WTC11 (cell line): Measurements from ENCODE around the gene CHST13. TPM values are rescaled to one million over a fixed set of nuclear protein-coding genes. Genes with fewer than 3 reads are reported as not detected.
"Not testable (repeated sequence)": the region's sequence is repeated elsewhere in the genome, so short reads cannot be mapped to it uniquely, and the experiment has no call there.

Experiments
- ATAC-seq: fragments of 200-7000 bp; cut with Tn5 transposase; 2 replicates; pipeline ENCODE4 v1.10.0; 2021; ENCODE audit warnings: mild to moderate bottlenecking, moderate library complexity
- CTCF ChIA-PET: fragments of 300-600 bp; sonication (Branson Sonifier 250); formaldehyde crosslinking; loops from one replicate; lab custom pipeline; 2021; ENCODE audit warnings: antibody characterized with exemption; lab: Charles Lee
- POLR2A ChIA-PET: fragments of 350-600 bp; sonication (Branson Sonifier 250); formaldehyde crosslinking; loops from one replicate; lab custom pipeline; 2021; ENCODE audit warnings: antibody characterized with exemption; lab: Charles Lee
- DNase-seq: peaks from one replicate; pipeline ENCODE4 v3.0.0; 2021; ENCODE audit warnings: low spot score
- H3K27ac Mint-ChIP-seq: 2 replicates; pipeline ENCODE4 v1.8.0; 2021; ENCODE audit warnings: mixed read lengths
- H3K27me3 Mint-ChIP-seq: 2 replicates; pipeline ENCODE4 v1.8.0; 2021; ENCODE audit warnings: low read depth, mild to moderate bottlenecking, moderate library complexity, mixed read lengths
- H3K36me3 Mint-ChIP-seq: 2 replicates; pipeline ENCODE4 v1.8.0; 2021; ENCODE audit warnings: mixed read lengths
- H3K4me1 Mint-ChIP-seq: 2 replicates; pipeline ENCODE4 v1.8.0; 2022; ENCODE audit warnings: mixed read lengths
- H3K4me3 Mint-ChIP-seq: 2 replicates; pipeline ENCODE4 v1.8.0; 2021; ENCODE audit warnings: mild to moderate bottlenecking, moderate library complexity, mixed read lengths
- H3K9me3 Mint-ChIP-seq: 2 replicates; pipeline ENCODE4 v1.8.0; 2021; ENCODE audit warnings: mixed read lengths
- ARID4B ChIP-seq: sonication (generic); formaldehyde crosslinking; IDR thresholded peaks from 2 replicates; pipeline ENCODE4 v1.8.0; 2023; ENCODE audit warnings: missing genetic modification reagents, mild to moderate bottlenecking, borderline replicate concordance
- ELF4 ChIP-seq: sonication (generic); formaldehyde crosslinking; IDR thresholded peaks from 2 replicates; pipeline ENCODE4 v1.8.1; 2022; ENCODE audit warnings: low read depth, mild to moderate bottlenecking, moderate library complexity, missing genetic modification reagents
- EMX1 ChIP-seq: fragments of 250-450 bp; sonication (Bioruptor Pico); IDR thresholded peaks from 2 replicates; pipeline ENCODE4 v1.8.0; 2021; ENCODE audit warnings: mild to moderate bottlenecking
- GTF2I ChIP-seq: fragments of 250-450 bp; sonication (Bioruptor Pico); conservative IDR thresholded peaks from 2 replicates; pipeline ENCODE4 v1.4.0; 2021; ENCODE audit warnings: mild to moderate bottlenecking
- NFE2L1 ChIP-seq: sonication (generic); formaldehyde crosslinking; IDR thresholded peaks from 2 replicates; pipeline ENCODE4 v1.8.1; 2023; ENCODE audit warnings: missing genetic modification reagents
- TCF7 ChIP-seq: sonication (generic); formaldehyde crosslinking; IDR thresholded peaks from 2 replicates; pipeline ENCODE4 v1.8.0; 2022; ENCODE audit warnings: mild to moderate bottlenecking, low read depth, missing genetic modification reagents, moderate library complexity
- ZNF263 ChIP-seq: sonication (generic); formaldehyde crosslinking; IDR thresholded peaks from 2 replicates; pipeline ENCODE4 v1.8.1; 2022; ENCODE audit warnings: low read depth, mild to moderate bottlenecking, moderate library complexity, missing genetic modification reagents
- total RNA-seq: library from RNA; stranded (reverse); gene quantifications from 3 replicates; pipeline ENCODE4 v1.2.3, GENCODE V29; 2021
- TF ChIP-seq, protein P1 (sequence below): sonication (generic); formaldehyde crosslinking; IDR thresholded peaks from 2 replicates; pipeline ENCODE4 v1.8.0; 2023; ENCODE audit warnings: mild to moderate bottlenecking, missing genetic modification reagents
- TF ChIP-seq, protein P2 (sequence below): sonication (generic); formaldehyde crosslinking; IDR thresholded peaks from 2 replicates; pipeline ENCODE4 v1.8.1; 2023; ENCODE audit warnings: mild to moderate bottlenecking, missing genetic modification reagents, moderate library complexity

The CHST13 gene
- total RNA-seq, 1 experiment from 2014 or later = 4.1 TPM

DNA sequence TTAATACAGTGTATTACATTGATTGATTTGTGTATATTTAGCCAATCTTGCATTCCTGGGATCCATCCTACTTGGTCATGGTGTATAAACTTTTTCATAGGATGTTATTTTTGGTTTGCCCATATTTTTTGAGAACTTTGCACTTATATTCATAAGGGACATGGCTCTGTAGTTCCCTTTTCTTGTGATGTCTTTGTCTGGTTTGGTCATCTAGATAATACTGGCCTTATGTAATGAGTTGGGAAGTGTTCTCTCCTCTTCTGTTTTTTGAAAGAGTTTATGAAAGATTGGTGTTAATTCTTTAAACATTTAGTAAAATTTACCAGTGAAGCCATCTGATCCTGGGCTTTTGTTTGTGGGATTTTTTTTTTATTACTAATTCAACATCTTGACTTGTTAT lies 9.6 kb downstream of the CHST13 start:
- H3K4me1 Mint-ChIP-seq = 0 out of 2 replicates have a peak, but pooled peaks cover 8% of the 10 kb centered on the region
- TF ChIP-seq, protein P1, sequence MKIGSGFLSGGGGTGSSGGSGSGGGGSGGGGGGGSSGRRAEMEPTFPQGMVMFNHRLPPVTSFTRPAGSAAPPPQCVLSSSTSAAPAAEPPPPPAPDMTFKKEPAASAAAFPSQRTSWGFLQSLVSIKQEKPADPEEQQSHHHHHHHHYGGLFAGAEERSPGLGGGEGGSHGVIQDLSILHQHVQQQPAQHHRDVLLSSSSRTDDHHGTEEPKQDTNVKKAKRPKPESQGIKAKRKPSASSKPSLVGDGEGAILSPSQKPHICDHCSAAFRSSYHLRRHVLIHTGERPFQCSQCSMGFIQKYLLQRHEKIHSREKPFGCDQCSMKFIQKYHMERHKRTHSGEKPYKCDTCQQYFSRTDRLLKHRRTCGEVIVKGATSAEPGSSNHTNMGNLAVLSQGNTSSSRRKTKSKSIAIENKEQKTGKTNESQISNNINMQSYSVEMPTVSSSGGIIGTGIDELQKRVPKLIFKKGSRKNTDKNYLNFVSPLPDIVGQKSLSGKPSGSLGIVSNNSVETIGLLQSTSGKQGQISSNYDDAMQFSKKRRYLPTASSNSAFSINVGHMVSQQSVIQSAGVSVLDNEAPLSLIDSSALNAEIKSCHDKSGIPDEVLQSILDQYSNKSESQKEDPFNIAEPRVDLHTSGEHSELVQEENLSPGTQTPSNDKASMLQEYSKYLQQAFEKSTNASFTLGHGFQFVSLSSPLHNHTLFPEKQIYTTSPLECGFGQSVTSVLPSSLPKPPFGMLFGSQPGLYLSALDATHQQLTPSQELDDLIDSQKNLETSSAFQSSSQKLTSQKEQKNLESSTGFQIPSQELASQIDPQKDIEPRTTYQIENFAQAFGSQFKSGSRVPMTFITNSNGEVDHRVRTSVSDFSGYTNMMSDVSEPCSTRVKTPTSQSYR (CRISPR knock-in tag) = no peak
- TF ChIP-seq NFE2L1 (CRISPR knock-in tag) (no peak), TCF7 (CRISPR knock-in tag) (no peak), ARID4B (CRISPR knock-in tag) (no peak)
- TF ChIP-seq, protein P2, sequence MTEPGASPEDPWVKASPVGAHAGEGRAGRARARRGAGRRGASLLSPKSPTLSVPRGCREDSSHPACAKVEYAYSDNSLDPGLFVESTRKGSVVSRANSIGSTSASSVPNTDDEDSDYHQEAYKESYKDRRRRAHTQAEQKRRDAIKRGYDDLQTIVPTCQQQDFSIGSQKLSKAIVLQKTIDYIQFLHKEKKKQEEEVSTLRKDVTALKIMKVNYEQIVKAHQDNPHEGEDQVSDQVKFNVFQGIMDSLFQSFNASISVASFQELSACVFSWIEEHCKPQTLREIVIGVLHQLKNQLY (CRISPR knock-in tag) = no peak
- ChIA-PET CTCF (interaction anchor here (1.1 kb wide), 1 partner anchor 11 kb away, joined by 3 read pairs; no protein-coding TSS in a partner anchor), POLR2A (no interaction called here)
- DNase-seq (no peak), ATAC-seq (no peak)
- no peaks in the 10 kb centered on the region for H3K27me3 Mint-ChIP-seq
- no peaks in the 10 kb centered on the region for H3K36me3 Mint-ChIP-seq
- no peaks in the 10 kb centered on the region for H3K9me3 Mint-ChIP-seq
- no peak overlapping the region for H3K27ac Mint-ChIP-seq
- H3K4me3 Mint-ChIP-seq = no peak overlapping the region

DNA sequence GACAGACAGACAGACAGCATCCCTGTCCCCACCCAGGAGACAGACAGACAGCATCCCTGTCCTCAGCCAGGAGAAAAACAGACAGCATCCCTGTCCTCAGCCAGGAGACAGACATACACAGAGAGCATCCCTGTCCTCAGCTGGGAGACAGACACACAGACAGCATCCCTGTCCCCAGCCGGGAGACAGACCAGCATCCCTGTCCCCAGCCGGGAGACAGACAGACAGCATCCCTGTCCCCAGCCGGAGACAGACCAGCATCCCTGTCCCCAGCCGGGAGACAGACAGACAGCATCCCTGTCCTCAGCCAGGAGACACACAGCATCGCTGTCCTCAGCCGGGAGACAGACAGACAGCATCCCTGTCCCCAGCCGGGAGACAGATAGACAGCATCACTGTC lies 10.8 kb downstream of the CHST13 start:
- H3K4me1 Mint-ChIP-seq, H3K4me3 Mint-ChIP-seq, DNase-seq, ATAC-seq, POLR2A ChIA-PET, H3K27ac Mint-ChIP-seq, H3K27me3 Mint-ChIP-seq, H3K36me3 Mint-ChIP-seq, H3K9me3 Mint-ChIP-seq, CTCF ChIA-PET: not testable (repeated sequence)

DNA sequence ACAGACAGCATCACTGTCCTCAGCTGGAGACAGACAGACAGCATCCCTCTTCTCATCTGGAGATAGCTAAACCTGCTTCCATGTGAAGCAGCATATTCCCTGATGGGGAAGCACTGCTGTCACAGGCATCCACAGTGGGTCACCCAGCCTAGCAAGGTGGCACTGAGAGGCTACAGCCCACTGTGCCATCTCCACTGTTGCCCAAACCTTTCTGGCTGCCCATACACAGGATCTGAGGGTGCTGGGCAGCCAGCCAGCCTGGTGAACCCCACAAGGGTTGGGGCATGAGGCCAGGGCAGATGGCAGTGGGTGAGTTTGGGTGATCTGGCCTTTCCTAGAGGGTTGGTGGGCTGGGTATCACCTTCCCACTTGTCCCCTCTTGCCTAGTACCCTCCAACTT lies 11.7 kb downstream of the CHST13 start:
- TF ChIP-seq EMX1 (CRISPR knock-in tag) = no peak
- no peak for TF ChIP-seq GTF2I (CRISPR knock-in tag)
- no peak for TF ChIP-seq ZNF263 (CRISPR knock-in tag)
- Mint-ChIP-seq H3K4me1 (0 out of 2 replicates have a peak, but pooled peaks cover 2% of the 10 kb centered on the region), H3K36me3 (no peaks in the 10 kb centered on the region), H3K27ac (no peak overlapping the region), H3K4me3 (no peak overlapping the region), H3K9me3 (no peaks in the 10 kb centered on the region), H3K27me3 (no peaks in the 10 kb centered on the region)
- DNase-seq (no peak), ATAC-seq (no peak)
- ChIA-PET CTCF (no interaction called here), POLR2A (interaction anchor here (0.5 kb wide), 1 partner anchor 352 kb away, joined by 3 read pairs; no protein-coding TSS in a partner anchor)

- H3K4me3 Mint-ChIP-seq = no peak overlapping the region
- no peaks in the 10 kb centered on the region for H3K36me3 Mint-ChIP-seq
- peak; percentile 2 for DNase-seq
- ChIA-PET POLR2A (interaction anchor here (0.5 kb wide), 1 partner anchor 351 kb away, joined by 3 read pairs; no protein-coding TSS in a partner anchor), CTCF (no interaction called here)
- no peaks in the 10 kb centered on the region for H3K9me3 Mint-ChIP-seq
- H3K27ac Mint-ChIP-seq = no peak overlapping the region
- ATAC-seq = no peak
- no peaks in the 10 kb centered on the region for H3K27me3 Mint-ChIP-seq
- H3K4me1 Mint-ChIP-seq = no peaks in the 10 kb centered on the region
- no peak for TF ChIP-seq ELF4
- TF ChIP-seq NFE2L1 (CRISPR knock-in tag) = no peak
These were observed 12.2 kb downstream of the CHST13 start for GRCh38 chr3:126536126-126536525.
